Activated naive CD4-positive, alpha-beta T cell treated with anti-CD3 and anti-CD28 coated beads, Interleukin-2, amount 50 U/mL, for 72 hours (primary cell): ENCODE data around the gene MNAT1. TPM values are rescaled to one million over a fixed set of nuclear protein-coding genes. Genes with fewer than 3 reads are reported as not detected.
"Not testable (repeated sequence)": the region's sequence is repeated elsewhere in the genome, so short reads cannot be mapped to it uniquely, and the experiment has no call there.

ENCODE experiments used
- ATAC-seq, 2 donors: fragments of 150-1000 bp; cut with Tn5 transposase; 2 replicates each; pipeline ENCODE4 v1.10.0; 2021; ENCODE audit warnings: mild to moderate bottlenecking in 2 of 2, moderate library complexity in 2 of 2
- DNase-seq, 2 donors: peaks; one replicate each; pipeline ENCODE4 v3.0.0; 2021 to 2022; ENCODE audit warnings: low spot score in 2 of 2
- H3K27ac Mint-ChIP-seq, 2 donors: one replicate each; pipeline ENCODE4 v1.8.0; 2022; ENCODE audit warnings: mild to moderate bottlenecking in 2 of 2, mixed read lengths in 2 of 2
- H3K36me3 Mint-ChIP-seq, 2 donors: one replicate each; pipeline ENCODE4 v1.8.0; 2022; ENCODE audit warnings: mixed read lengths in 2 of 2
- H3K9me3 Mint-ChIP-seq, 2 donors: one replicate each; pipeline ENCODE4 v1.8.0; 2022; ENCODE audit warnings: mixed read lengths in 2 of 2
- total RNA-seq, 2 donors: library from RNA; stranded (reverse); gene quantifications; one replicate each; pipeline ENCODE4 v1.2.3, GENCODE V29; 2022

MNAT1 gene
- total RNA-seq, 2 donors from 2014 or later: 11.8 to 38.0 TPM

DNA sequence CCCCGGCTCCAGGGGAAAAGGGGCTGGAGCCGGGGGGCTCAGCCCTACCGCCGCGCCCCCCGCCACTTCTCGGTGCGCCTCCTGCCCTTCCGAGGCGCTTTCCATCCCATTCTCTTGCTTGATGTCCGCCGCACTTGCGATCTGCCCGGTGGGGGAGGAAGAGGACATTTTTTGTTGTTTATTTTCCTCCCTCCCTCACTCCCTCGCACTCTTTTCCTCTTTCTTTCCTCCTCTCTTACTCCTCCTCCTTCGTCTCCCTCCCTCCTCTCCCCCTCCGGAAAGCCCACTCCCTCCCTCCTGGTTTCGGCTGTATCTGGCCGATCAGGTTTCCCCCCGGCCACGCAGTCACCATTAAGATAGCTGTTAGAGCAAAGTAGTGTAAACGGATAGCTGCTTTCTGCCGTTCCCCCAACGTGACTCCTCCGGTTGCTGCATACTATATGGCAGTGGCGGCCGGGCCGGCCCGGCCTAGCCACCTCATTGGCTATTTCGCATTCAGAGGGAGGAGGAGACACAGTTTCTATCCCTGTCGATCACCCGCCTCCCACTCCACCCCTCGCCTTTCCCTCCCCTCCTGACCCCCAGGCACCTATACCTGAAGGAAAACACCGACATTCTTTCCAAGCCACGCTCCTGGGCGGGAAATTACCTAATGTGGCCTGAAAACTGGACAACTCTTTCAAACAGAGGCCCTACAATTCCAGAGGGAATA is 10.5 kb upstream of the MNAT1 start, which contains the start of gene SIX4:
TSS of gene SIX4 (minus strand) at position 445 of the 712 bp plus-strand sequence. CDS start at position 168, 277 bp downstream.
- ATAC-seq (peak in 1 of 2 donors; percentile 23), DNase-seq (no peak)
- no peak within 1 kb of the TSS for H3K27ac Mint-ChIP-seq
- peaks cover 0 to 13% of the 10 kb centered on the region in 2 donors for H3K36me3 Mint-ChIP-seq
- H3K9me3 Mint-ChIP-seq: no peaks in the 10 kb centered on the region

DNA sequence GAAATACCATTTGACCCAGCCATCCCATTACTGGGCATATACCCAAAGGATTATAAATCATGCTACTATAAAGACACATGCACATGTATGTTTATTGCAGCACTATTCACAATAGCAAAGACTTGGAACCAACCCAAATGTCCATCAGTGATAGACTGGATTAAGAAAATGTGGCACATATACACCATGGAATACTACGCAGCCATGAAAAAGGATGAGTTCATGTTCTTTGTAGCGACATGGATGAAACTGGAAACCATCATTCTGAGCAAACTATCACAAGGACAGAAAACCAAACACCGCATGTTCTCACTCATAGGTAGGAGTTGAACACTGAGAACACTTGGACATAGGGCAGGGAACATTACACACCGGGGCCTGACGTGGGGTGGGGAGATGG is 3.3 kb upstream of the MNAT1 start:
- not testable (repeated sequence) for ATAC-seq, H3K27ac Mint-ChIP-seq, DNase-seq, H3K9me3 Mint-ChIP-seq, H3K36me3 Mint-ChIP-seq

DNA sequence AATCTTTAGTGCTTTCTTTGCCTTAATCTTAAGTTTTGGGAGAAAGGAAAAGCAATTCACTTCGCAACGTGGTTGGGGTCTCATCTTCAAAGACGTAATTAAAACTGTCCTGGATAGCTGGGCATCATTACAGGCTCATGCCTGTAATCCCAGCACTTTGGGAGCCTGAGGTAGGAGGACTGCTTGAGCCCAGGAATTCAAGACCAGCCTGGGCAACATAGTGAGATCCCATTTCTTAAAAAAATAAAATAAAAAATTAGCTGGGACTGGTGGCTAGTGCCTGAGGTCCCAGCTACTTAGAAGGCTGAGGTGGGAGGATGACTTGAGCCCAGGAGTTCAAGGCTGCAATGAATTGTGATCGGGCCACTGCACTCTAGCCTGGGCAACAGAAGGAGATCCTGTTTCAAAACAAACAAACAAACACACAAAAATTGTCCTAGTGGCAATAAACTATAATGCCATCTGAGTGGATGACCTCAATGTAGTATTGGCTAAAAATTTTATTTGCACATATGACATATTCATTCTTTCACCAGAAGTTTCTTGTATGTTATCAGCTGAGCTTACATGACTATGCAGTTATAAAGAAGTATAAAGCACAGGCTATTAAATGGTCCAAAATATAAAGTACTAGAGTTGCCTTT is 1.6 kb upstream of the MNAT1 start:
- peaks cover 6% of the 10 kb centered on the region in 2 donors for H3K36me3 Mint-ChIP-seq
- no peak for DNase-seq
- ATAC-seq: no peak
- no peak overlapping the region for H3K27ac Mint-ChIP-seq
- no peaks in the 10 kb centered on the region for H3K9me3 Mint-ChIP-seq

DNA sequence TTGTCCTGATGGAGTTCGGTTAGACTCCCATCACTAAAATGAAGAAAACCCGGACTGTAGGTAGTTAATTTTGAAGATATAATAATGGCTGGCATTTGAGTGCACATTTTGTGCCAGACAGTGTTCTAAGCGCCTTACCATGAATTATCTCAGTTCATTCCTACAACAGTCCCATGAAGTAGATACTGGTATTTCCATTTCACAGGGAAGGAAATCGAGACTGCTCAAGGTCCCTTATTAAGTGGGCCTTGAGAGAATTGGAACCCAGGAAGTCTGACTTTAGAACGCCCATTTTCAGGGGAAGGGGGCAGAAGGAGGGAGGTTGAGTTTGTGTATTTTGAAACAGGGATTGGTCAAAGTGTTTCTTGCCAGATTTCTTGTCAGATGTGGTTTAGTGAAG is 855 bp downstream of the MNAT1 start:
- ATAC-seq (peak in 1 of 2 donors; percentile 9), DNase-seq (no peak)
- Mint-ChIP-seq H3K36me3 (peaks cover 6% of the 10 kb centered on the region in 2 donors), H3K27ac (peak overlapping the region; percentile 91 to 92), H3K9me3 (no peaks in the 10 kb centered on the region)

DNA sequence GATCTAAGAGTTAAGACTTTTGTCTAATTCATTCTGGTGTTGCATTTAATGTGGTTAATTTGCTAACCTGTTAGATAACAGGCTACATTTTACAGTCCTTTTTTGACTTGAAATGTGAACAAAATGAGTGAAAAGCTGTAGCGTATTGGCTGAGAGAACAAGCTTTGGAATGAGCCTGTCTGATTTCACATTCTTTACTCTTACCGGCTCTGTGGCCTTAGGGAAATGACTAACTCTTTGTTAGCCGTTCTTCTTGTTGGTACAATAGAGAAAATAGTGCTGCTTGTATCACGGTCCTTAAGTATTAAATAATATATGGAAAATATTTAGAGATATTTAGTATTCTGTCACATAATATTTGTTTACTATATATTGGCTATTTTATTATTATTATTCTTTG is 1.9 kb downstream of the MNAT1 start:
- Mint-ChIP-seq H3K9me3 (no peaks in the 10 kb centered on the region), H3K27ac (no peak overlapping the region), H3K36me3 (peaks cover 6% of the 10 kb centered on the region in 2 donors)
- DNase-seq: no peak
- no peak for ATAC-seq

DNA sequence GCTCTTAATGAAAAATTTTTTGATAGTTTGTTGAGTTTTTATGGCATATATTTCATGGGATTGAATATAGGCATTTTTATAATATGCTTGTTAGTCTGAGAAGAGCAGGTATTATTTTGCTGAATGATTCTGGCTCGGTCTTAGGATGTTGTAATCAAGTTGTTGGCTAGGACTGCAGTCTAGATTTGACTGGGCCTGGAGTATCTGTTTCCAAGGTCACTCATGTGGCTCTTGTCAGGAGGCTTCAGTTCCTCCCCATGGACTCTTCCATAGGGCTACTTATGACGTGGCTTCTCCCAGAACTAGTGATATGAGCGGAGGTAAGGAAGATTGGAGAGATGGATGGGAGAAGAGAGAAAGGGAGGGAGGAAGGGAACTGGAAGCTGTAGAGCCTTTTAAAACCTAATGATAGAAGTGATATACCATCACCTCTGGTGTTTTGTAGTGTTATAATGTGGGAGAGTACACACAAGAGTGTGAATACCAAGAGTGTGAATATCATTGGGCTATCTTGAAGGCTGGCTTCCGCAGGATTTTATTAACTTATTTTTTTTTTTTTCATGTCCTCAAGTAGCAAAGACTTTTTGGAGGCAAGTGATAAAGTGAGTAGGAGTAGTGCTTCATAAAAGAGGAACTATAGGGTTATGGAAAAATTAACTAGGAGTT is 4.4 kb downstream of the MNAT1 start:
- Mint-ChIP-seq H3K27ac (no peak overlapping the region), H3K9me3 (peaks cover 6 to 9% of the 10 kb centered on the region in 2 donors), H3K36me3 (peaks cover 12 to 16% of the 10 kb centered on the region in 2 donors)
- ATAC-seq: no peak
- no peak for DNase-seq

DNA sequence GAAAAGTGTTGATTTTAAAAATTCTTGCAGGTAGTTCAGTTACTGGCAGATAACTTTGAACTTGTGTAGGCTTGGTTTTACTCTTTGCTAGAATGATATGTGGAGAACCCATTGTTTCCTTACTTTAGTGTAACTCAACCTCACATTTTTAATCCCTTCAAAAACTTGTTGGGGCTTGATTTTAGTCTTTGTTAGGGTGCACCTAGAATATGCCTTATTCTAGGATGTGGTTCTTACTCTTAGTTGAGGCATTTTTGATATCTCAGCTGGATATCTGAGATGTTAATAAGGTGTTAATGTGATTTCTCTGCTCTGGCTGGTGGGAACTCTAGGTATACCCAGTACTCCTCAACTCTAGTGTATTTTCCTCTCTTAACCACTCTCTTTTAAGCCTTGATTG is 10.0 kb downstream of the MNAT1 start:
- no peak overlapping the region for H3K27ac Mint-ChIP-seq
- no peak for DNase-seq
- H3K36me3 Mint-ChIP-seq: peaks cover 6 to 15% of the 10 kb centered on the region in 2 donors
- no peak for ATAC-seq
- peaks cover 6 to 9% of the 10 kb centered on the region in 2 donors for H3K9me3 Mint-ChIP-seq

DNA sequence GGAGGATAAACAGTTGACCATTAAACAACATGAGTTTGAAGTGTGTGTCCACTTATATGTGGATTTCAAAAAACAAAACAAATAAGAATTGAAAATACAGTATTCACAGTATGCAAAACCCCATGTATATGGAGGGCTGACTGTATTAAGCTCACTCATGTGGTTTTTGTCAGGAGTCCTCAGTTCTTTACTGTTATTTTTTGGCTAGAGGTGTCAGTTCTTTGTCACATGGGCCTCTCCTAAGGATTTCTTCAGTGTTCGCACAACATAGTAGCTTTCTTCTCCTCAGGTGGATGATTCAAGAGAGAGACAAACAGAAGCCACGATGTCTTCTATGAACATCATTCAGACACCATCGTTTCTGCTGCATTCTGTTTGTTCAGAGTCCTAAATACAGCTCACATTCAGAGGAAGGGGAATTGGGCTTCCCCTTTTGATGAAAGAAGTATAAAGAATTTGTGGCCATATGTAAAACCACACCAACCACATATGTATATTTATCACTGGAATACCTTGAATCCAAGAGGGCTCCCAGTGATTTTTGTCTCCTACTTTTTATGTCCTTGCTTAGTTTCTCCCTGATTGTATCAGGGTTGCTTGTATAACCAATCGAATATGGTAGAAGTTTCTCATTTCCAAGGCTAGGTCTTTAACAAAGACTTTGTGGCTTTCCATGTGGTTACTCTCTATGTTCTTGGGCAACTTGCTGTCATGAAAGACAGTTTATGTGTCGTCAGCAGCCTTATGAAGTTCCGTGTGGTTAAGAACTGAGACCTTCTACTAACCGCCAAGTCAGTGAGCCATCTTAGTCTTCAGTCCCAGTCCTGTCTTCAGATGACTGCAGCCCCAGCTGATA is 18.9 kb downstream of the MNAT1 start:
- DNase-seq (peak; percentile 62), ATAC-seq (peak; percentile 98 to 99)
- Mint-ChIP-seq H3K9me3 (no peaks in the 10 kb centered on the region), H3K36me3 (no peaks in the 10 kb centered on the region), H3K27ac (peak overlapping the region in 1 of 2 donors; percentile 71)

DNA sequence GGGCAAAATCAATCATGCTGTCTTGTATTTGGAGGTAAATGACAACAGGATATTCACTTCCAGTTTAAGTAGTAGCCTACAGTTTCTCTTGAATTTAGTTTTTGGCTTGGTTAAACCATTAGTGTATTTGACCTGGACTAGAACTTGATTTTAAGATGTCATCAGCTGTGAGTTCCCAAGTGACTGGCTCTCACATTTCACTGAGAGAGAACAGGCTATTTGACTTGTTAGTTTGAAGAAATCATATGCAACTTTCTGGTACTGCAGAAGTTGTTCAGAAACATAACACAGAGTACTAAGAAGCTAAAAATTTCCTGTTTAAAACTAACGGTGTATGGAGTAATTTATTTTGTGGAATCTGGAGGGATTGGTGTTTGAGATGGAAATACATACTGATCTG is 22.3 kb downstream of the MNAT1 start:
- no peak for ATAC-seq
- Mint-ChIP-seq H3K27ac (no peak overlapping the region), H3K36me3 (no peaks in the 10 kb centered on the region), H3K9me3 (no peaks in the 10 kb centered on the region)
- no peak for DNase-seq

DNA sequence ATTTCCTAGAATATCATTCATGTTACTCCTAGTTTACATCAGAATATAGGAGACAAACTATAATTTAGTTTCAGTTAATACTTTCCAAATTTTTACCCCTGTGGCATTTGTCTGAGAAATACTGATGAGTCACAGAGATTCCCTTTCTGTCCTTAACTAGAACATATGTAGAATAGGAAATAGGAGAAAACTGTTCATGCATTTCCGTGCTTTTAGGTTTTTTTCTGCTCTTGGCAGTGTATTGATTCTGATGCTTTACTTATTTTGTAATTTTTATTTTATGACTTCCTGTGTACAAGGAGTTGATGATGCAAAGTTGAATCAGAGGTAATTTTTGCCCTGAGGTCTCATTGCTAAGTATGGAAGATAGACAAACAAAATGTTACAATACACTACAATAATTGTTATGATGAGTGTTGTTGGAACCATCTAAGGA is 23.0 kb downstream of the MNAT1 start:
- no peak for ATAC-seq
- DNase-seq: no peak
- no peaks in the 10 kb centered on the region for H3K36me3 Mint-ChIP-seq
- no peaks in the 10 kb centered on the region for H3K9me3 Mint-ChIP-seq
- no peak overlapping the region for H3K27ac Mint-ChIP-seq

DNA sequence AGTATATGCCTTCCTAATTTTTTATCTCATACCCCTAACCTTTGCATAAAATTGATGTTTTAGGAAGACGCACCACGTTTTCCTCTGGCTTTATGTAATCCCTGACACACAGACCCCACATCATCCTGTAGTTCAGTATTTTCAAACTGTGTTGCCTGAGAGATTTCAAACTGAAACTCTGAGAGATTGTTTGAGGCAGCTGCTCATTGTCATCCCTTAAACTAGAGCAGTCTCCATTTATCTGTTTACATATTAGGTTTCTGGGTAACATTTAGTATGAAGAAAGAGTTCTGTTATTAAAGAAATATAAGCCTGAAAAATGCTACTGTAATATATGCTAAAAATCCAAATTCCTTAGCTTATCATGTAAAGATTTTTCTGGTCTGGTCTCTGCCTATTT is 24.3 kb downstream of the MNAT1 start:
- DNase-seq (no peak), ATAC-seq (no peak)
- H3K9me3 Mint-ChIP-seq: no peaks in the 10 kb centered on the region
- no peak overlapping the region for H3K27ac Mint-ChIP-seq
- no peaks in the 10 kb centered on the region for H3K36me3 Mint-ChIP-seq

DNA sequence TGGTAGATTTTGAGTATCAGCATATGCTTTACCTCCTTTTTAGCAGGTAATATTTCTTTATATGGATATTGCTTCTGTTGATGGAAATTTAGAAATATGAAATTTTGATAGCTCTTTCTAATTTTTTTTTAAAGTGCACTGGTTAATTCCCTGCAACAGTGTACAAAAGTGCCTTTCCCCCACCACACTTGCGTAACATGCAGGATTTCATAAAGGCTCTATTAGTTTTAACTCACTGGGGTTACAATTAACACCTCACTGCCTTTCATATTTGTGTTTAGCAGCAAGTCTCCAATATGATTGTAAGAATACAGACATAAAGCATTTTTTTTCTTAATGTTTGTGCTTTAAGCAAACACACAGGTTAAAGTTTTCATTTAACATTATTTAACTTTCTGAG is 25.6 kb downstream of the MNAT1 start:
- no peaks in the 10 kb centered on the region for H3K36me3 Mint-ChIP-seq
- DNase-seq (no peak), ATAC-seq (no peak)
- no peaks in the 10 kb centered on the region for H3K9me3 Mint-ChIP-seq
- no peak overlapping the region for H3K27ac Mint-ChIP-seq

DNA sequence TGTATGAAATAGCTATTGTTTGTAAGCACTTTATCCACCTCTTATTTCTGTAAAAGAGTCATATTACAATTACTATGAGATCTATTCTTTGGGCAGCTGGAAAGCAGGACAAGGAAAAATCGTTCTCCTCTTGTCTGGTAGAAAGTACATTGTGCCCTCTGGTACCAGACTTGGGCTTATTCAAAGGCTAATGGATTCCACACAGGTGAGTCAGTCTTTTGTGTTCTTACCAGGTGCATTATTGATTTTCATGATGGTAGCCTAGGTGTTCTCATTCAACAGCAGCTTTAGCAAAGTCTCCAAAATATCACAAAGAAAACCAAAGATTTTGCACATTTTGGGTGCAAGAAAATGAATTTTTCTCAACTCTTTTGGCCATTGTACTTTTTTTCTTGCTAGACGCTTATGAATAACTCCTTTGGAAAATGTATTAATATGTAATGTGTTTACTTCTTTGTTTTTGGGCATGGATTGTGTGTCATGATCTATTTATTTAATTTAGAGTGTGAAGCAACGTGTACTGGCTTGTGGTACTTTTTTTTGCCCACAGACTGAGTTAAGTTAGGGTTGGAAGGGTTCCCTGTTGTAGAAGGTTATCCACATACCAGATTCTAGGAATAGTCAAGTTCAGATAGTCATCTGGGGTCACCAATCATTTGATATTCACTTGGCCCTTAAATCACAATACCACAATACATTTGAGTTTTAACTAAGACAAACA is 26.2 kb downstream of the MNAT1 start:
- H3K36me3 Mint-ChIP-seq: no peaks in the 10 kb centered on the region
- DNase-seq: no peak
- H3K9me3 Mint-ChIP-seq: no peaks in the 10 kb centered on the region
- ATAC-seq: no peak
- no peak overlapping the region for H3K27ac Mint-ChIP-seq

DNA sequence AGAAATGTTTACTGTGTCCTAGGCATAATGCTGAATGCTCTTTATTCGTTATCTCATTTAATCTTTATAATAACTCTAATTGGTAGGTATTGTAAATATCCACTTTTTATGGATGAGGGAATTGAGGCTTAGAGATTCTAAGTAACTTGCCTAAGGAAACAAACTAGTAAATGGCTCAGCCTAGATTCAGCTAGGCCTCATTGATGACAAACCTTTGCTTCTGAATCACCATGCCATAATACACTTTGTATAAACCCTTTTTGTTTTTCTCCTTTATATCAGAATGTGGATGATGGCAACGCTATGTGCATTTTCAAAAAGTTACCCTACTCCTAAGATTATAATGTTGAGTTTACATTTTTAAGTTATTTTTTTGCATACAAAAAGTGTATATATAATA is 34.0 kb downstream of the MNAT1 start:
- DNase-seq (no peak), ATAC-seq (no peak)
- Mint-ChIP-seq H3K36me3 (no peaks in the 10 kb centered on the region), H3K27ac (no peak overlapping the region), H3K9me3 (no peaks in the 10 kb centered on the region)

DNA sequence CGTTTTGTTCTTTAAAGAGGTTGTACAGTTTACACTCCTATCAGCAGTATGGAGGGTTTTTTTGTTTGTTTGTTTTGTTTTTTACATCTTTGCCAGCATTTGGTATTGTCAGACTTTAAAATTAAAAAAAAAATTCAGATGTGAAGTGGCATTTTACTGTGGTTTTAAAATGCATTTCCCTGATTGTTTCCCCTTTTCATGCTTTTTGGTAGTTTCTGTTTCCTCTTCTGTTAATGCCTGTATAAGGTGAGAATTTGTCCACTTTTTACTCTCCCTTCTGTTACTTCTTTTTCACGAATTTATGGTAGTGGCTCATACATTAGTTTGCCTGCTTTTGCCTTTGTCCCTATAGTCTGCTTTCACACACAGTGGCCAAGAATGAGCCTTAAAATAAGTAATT is 36.6 kb downstream of the MNAT1 start:
- no peak for DNase-seq
- no peaks in the 10 kb centered on the region for H3K36me3 Mint-ChIP-seq
- no peak for ATAC-seq
- H3K9me3 Mint-ChIP-seq: no peaks in the 10 kb centered on the region
- H3K27ac Mint-ChIP-seq: no peak overlapping the region

DNA sequence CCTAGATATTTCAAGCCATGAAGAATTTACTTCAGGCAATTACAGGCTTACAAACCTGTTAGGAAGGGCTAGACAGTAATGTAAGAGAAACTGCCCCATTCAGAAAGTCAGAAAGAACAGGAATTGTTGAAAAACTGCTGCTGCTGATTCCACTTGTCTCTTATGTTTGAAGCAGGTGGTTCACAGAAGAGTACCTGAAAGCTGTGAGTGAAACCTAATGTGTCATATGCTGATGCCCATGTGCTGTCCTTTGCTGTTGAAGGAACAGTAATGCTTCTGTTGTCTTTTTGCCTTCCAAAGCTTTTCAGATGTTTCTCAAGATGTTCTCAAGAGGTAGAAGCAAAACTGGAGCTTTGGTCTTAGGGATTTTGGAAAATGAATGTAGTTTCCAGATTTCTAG is 39.0 kb downstream of the MNAT1 start:
- Mint-ChIP-seq H3K9me3 (no peaks in the 10 kb centered on the region), H3K36me3 (no peaks in the 10 kb centered on the region), H3K27ac (no peak overlapping the region)
- DNase-seq (no peak), ATAC-seq (no peak)
